ENCODE measurements around the gene AIMP1. TPM values are rescaled to one million over a fixed set of nuclear protein-coding genes. Genes with fewer than 3 reads are reported as not detected.

AIMP1 gene
- total RNA-seq, 1 donor from 2014 or later, result 32.2 TPM

DNA sequence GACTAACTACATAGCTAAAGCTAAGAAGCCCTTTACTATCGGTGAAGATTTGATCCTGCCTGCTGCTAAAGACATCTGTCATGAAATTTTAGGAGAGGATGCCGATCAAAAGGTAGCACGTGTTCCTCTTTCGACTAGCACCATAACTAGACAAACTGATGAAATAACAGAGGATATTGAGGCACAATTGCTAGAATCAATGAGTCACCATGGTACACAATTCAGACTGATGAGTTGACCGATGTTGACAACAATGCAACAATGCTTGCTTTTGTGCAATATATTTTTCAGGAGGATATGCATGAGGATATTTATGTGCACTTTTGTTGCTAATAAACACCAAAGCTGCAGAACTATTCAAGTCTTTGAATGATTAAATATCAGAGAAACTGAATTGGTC is 24.7 kb upstream of the AIMP1 start:
- TF ChIP-seq, protein P1, sequence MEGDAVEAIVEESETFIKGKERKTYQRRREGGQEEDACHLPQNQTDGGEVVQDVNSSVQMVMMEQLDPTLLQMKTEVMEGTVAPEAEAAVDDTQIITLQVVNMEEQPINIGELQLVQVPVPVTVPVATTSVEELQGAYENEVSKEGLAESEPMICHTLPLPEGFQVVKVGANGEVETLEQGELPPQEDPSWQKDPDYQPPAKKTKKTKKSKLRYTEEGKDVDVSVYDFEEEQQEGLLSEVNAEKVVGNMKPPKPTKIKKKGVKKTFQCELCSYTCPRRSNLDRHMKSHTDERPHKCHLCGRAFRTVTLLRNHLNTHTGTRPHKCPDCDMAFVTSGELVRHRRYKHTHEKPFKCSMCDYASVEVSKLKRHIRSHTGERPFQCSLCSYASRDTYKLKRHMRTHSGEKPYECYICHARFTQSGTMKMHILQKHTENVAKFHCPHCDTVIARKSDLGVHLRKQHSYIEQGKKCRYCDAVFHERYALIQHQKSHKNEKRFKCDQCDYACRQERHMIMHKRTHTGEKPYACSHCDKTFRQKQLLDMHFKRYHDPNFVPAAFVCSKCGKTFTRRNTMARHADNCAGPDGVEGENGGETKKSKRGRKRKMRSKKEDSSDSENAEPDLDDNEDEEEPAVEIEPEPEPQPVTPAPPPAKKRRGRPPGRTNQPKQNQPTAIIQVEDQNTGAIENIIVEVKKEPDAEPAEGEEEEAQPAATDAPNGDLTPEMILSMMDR (conservative IDR thresholded peaks at IDR 0.05), result no peak
- Mint-ChIP-seq H3K36me3 (ENCODE audit: low read depth) (peaks cover 7% of the 10 kb centered on the region), H3K4me3 (no peak overlapping the region), H3K9me3 (no peaks in the 10 kb centered on the region), H3K4me1 (no peaks in the 10 kb centered on the region), H3K27ac (ENCODE audit: unreplicated experiment) (no peak overlapping the region), H3K27me3 (ENCODE audit: low read depth) (no peaks in the 10 kb centered on the region)
- no peak for DNase-seq (ENCODE audit: low read depth, low spot score)

DNA sequence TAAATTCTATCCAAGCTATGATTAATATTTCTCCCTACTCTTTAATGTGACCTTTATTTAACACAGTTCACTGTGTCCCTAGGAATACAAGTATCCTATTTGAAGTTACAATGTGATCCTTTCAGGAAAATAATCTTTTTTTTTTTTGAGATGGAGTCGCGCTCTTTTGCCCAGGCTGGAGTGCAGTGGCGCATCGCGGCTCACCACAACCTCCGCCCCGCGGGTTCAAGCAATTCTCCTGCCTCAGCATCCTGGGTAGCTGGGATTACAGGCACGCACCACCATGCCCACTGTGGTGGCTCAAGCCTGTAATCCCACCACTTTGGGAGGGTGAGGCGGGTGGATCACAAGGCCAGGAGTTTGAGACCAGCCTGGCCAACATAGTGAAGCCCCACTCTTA is 22.3 kb upstream of the AIMP1 start:
- no peak overlapping the region for H3K27ac Mint-ChIP-seq (ENCODE audit: unreplicated experiment)

DNA sequence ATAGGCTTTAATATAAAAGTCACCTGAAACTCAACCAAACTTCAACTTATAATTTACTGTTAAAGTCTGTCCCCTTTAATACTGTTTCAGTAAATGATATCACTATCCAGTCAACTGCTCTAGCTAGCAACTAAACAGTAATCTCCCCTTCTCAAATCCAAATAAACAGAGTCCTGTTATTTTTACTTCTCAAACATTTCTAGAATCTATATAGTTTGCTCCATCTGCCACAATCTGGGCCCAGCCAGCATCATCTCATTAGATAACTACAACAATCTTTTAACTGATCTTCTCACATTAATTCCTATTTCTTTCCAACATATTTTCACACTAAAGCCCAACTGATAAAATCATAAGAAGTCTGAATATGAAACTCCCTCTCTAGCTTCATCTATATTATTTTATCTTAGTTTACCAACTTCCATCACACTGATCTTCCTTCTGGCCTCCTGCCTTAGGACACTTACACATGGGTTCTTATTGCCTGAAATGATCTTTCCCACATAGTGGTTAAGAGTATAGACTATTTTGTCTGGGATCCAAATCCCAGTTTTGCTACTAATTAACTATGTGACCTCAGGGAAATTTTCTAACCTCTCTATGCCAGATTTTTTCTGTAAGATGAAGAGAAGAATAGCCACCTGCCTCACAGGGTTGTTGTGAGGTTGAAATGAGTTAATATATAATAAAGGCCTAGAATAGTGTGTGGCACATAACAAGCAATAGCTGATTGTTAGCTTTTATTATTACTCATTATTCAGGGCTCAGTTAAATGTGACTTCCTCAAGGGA is 18.9 kb upstream of the AIMP1 start:
- Mint-ChIP-seq H3K27ac (ENCODE audit: unreplicated experiment) (no peak overlapping the region), H3K36me3 (ENCODE audit: low read depth) (peaks cover 12% of the 10 kb centered on the region), H3K4me3 (no peak overlapping the region)

More for the DNA sequence above, 22.3 kb upstream of the AIMP1 start:
- DNase-seq (ENCODE audit: low read depth, low spot score), result no peak
- Mint-ChIP-seq H3K9me3 (no peaks in the 10 kb centered on the region), H3K36me3 (ENCODE audit: low read depth) (peaks cover 7% of the 10 kb centered on the region), H3K4me1 (no peaks in the 10 kb centered on the region), H3K4me3 (no peak overlapping the region), H3K27me3 (ENCODE audit: low read depth) (no peaks in the 10 kb centered on the region)
- TF ChIP-seq, protein P1 (conservative IDR thresholded peaks at IDR 0.05), result no peak

DNA sequence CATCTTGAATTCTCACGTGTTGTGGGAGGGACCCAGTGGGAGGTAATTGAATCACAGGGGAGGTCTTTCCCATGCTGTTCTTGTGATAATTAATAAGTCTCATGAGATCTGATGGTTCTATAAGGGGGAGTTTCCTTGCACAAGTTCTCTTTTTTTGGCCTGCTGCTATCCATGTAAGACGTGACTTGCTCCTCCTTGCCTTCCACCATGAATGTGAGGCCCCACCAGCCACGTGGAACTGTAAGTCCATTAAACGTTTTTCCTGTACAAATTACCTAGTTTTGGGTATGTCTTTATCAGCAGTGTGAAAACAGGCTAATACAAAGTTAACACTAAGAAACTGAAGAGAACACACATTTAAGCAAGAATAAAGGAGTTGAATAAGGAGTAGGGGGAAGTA is 16.4 kb upstream of the AIMP1 start:
- peaks cover 10% of the 10 kb centered on the region for H3K36me3 Mint-ChIP-seq (ENCODE audit: low read depth)
- DNase-seq (ENCODE audit: low read depth, low spot score), result no peak
- H3K4me3 Mint-ChIP-seq, result no peak overlapping the region
- H3K27me3 Mint-ChIP-seq (ENCODE audit: low read depth), result no peaks in the 10 kb centered on the region
- H3K4me1 Mint-ChIP-seq, result no peaks in the 10 kb centered on the region
- peaks cover 2% of the 10 kb centered on the region for H3K9me3 Mint-ChIP-seq
- no peak overlapping the region for H3K27ac Mint-ChIP-seq (ENCODE audit: unreplicated experiment)
- TF ChIP-seq, protein P1 (conservative IDR thresholded peaks at IDR 0.05), result no peak

More for the DNA sequence above, 18.9 kb upstream of the AIMP1 start:
- DNase-seq (ENCODE audit: low read depth, low spot score), result no peak
- TF ChIP-seq, protein P1 (conservative IDR thresholded peaks at IDR 0.05), result no peak
- H3K4me1 Mint-ChIP-seq, result no peaks in the 10 kb centered on the region
- peaks cover 2% of the 10 kb centered on the region for H3K9me3 Mint-ChIP-seq
- H3K27me3 Mint-ChIP-seq (ENCODE audit: low read depth), result no peaks in the 10 kb centered on the region

DNA sequence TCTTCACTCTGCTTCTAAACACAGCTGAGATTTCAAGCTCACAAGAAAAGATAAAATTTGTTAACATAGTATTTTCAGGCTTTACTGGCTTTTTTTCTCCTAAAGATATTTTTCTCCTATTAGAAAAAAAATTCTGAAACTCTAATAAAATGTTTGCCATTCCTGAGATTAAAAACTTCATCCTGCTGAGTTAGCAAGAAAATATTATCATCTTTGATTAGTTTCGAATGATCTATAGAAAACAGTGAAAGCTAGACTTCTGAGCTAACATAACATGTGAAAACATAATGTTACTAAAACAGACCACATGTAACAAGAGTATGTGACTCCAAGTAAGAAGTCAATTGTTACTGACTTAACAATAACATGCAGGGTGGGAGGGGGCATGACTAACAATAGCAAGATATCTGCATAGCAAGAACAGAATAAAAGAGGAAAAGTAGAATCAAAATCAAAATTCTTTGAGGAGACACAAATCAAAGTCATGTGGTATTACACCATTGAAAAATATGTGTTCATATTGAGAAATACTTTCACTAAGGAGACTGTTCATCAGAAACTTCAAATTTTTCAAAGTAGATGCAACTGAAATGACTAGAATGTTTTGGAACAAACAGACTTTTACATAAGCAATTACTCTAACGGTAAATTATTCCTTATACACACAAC is 14.8 kb upstream of the AIMP1 start:
- TF ChIP-seq, protein P1 (conservative IDR thresholded peaks at IDR 0.05), result no peak
- H3K9me3 Mint-ChIP-seq, result peaks cover 2% of the 10 kb centered on the region
- H3K4me1 Mint-ChIP-seq, result no peaks in the 10 kb centered on the region
- H3K27me3 Mint-ChIP-seq (ENCODE audit: low read depth), result no peaks in the 10 kb centered on the region
- H3K4me3 Mint-ChIP-seq, result no peak overlapping the region
- H3K36me3 Mint-ChIP-seq (ENCODE audit: low read depth), result peaks cover 9% of the 10 kb centered on the region
- no peak for DNase-seq (ENCODE audit: low read depth, low spot score)
- peak overlapping the region; percentile 39 for H3K27ac Mint-ChIP-seq (ENCODE audit: unreplicated experiment)

Data from neural crest cell (in vitro differentiated cells).